Keratinocyte (primary cell): ENCODE measurements around the gene SKI. TPM values are rescaled to one million over a fixed set of nuclear protein-coding genes. Genes with fewer than 3 reads are reported as not detected.

ENCODE experiments used
- DNase-seq: peaks from one replicate; pipeline ENCODE4 v3.0.0-alpha.2; 2011; ENCODE audit warnings: low read depth, missing footprints, low spot score
- FAIRE-seq: peaks from 2 replicates; lab custom pipeline; 2011; peaks lifted over from hg19 to GRCh38; lab: Jason Lieb, UNC
- H2AFZ ChIP-seq: 2 replicates; pipeline ENCODE4 v1.6.0; 2012; ENCODE audit warnings: low read length, control low read depth, inconsistent platforms; ENCODE audit not compliant: control insufficient read depth
- H3K27ac ChIP-seq: 2 replicates; pipeline ENCODE4 v1.5.1; 2011; ENCODE audit warnings: low read length; ENCODE audit not compliant: control insufficient read depth, insufficient read depth
- H3K27me3 ChIP-seq: 3 replicates; pipeline ENCODE4 v1.6.0; 2011; ENCODE audit warnings: low read length; ENCODE audit not compliant: control insufficient read depth, insufficient read depth; ENCODE audit errors: extremely low read depth
- H3K36me3 ChIP-seq, 2 experiments: 2 replicates in 1 of 2; 3 replicates in 1 of 2; pipeline ENCODE4 v1.5.1; 2011; ENCODE audit warnings: low read length in 2 of 2, mild to moderate bottlenecking in 1 of 2; ENCODE audit not compliant: control insufficient read depth in 2 of 2, insufficient read depth in 2 of 2; ENCODE audit errors: extremely low read depth in 1 of 2
- H3K4me1 ChIP-seq: 3 replicates; pipeline ENCODE4 v1.5.1; 2011; ENCODE audit warnings: low read length; ENCODE audit not compliant: control insufficient read depth, insufficient read depth; ENCODE audit errors: extremely low read depth
- H3K4me2 ChIP-seq: 3 replicates; pipeline ENCODE4 v1.6.0; 2011; ENCODE audit warnings: low read depth, low read length; ENCODE audit not compliant: control insufficient read depth, insufficient read depth; ENCODE audit errors: extremely low read depth
- H3K4me3 ChIP-seq, 3 experiments: fragments of 200-600 bp in 1 of 3; sonication (generic) in 1 of 3; 2 replicates in 2 of 3; 3 replicates in 1 of 3; pipeline ENCODE4 v1.5.1; 2011 to 2016; ENCODE audit warnings: low read length in 3 of 3, mild to moderate bottlenecking in 3 of 3, control low read depth in 2 of 3, inconsistent platforms in 1 of 3, low read depth in 1 of 3, mixed read lengths in 1 of 3, mixed run types in 1 of 3, moderate library complexity in 1 of 3; ENCODE audit not compliant: control insufficient read depth in 2 of 3, insufficient read depth in 2 of 3; ENCODE audit errors: extremely low read depth in 1 of 3
- H3K79me2 ChIP-seq: 2 replicates; pipeline ENCODE4 v1.6.0; 2012; ENCODE audit warnings: low read length; ENCODE audit not compliant: control insufficient read depth, insufficient read depth
- H3K9ac ChIP-seq: 3 replicates; pipeline ENCODE4 v1.6.0; 2011; ENCODE audit warnings: low read length; ENCODE audit not compliant: control insufficient read depth, insufficient read depth; ENCODE audit errors: extremely low read depth
- H3K9me1 ChIP-seq: 3 replicates; pipeline ENCODE4 v1.6.0; 2011; ENCODE audit warnings: low read length; ENCODE audit not compliant: control insufficient read depth, insufficient read depth; ENCODE audit errors: extremely low read depth
- H3K9me3 ChIP-seq: 2 replicates; pipeline ENCODE4 v1.5.1; 2012; ENCODE audit warnings: low read depth, low read length; ENCODE audit not compliant: control insufficient read depth
- H4K20me1 ChIP-seq: 3 replicates; pipeline ENCODE4 v1.6.0; 2011; ENCODE audit warnings: low read length; ENCODE audit not compliant: control insufficient read depth, insufficient read depth; ENCODE audit errors: extremely low read depth
- CTCF ChIP-seq, 3 experiments: IDR thresholded peaks in 1 of 3; conservative IDR thresholded peaks in 1 of 3; optimal IDR thresholded peaks in 1 of 3; 2 replicates in 2 of 3; 3 replicates in 1 of 3; pipeline versions ENCODE3 to v1.5.1; 2011; ENCODE audit warnings: low read length in 3 of 3, mild to moderate bottlenecking in 3 of 3, moderate library complexity in 2 of 3, control low read depth in 1 of 3, inconsistent platforms in 1 of 3; ENCODE audit not compliant: insufficient read depth in 2 of 3; ENCODE audit errors: extremely low read depth in 1 of 3
- EZH2 ChIP-seq: IDR thresholded peaks from one replicate; pipeline ENCODE4 v1.6.1; 2012; ENCODE audit warnings: inconsistent platforms, mild to moderate bottlenecking, low read length, moderate library complexity
- dilution Hi-C: fragments of 300-500 bp; cut with MboI; formaldehyde crosslinking; loops from one replicate; pipeline ENCODE4 v1.7.0; 2020; ENCODE audit warnings: low sequenced_read_pairs; ENCODE audit not compliant: extremely low pct_ligation_motif_present
- polyA plus RNA-seq, 5 experiments: library from polyadenylated mRNA; depleted of rRNA in 3 of 5; stranded (reverse) in 3 of 5; stranded (forward) in 1 of 5; unstranded in 1 of 5; fragments of >200 nt; gene quantifications; 1 replicate in 1 of 5; 2 replicates in 3 of 5; 3 replicates in 1 of 5; pipeline versions ENCODE4 v1.2.1 to v1.2.3, GENCODE V29; 2011 to 2012; ENCODE audit warnings: missing spikeins in 2 of 5, low read depth in 1 of 5, low replicate concordance in 1 of 5

The SKI gene
- polyA plus RNA-seq, 1 donor (not counting 4 experiments of a cell fraction or from before 2014, with no cell fraction given) = 4.8 TPM

- H3K9ac ChIP-seq = no peak overlapping the region
- no peak overlapping the region for H2AFZ ChIP-seq
- no peak for DNase-seq
- no peak overlapping the region for H3K4me2 ChIP-seq
- no peak for FAIRE-seq
- no peak overlapping the region for H3K27ac ChIP-seq
- H3K36me3 ChIP-seq = peaks cover 14 to 15% of the 10 kb centered on the region in 2 experiments
- no peak for TF ChIP-seq EZH2
- no peak for TF ChIP-seq CTCF (optimal IDR thresholded peaks at IDR 0.05 in 1 of 3, IDR thresholded peaks at IDR 0.05 in 1 of 3, conservative IDR thresholded peaks at IDR 0.05 in 1 of 3; ENCODE audit: extremely low read depth in 1 of 3, insufficient read depth in 2 of 3, low read length in 3 of 3)
- peaks cover 54% of the 10 kb centered on the region for H3K79me2 ChIP-seq
- dilution Hi-C loops = no loop called here
- H3K4me3 ChIP-seq = no peak overlapping the region
- H3K9me1 ChIP-seq = peaks cover 6% of the 10 kb centered on the region
- H3K9me3 ChIP-seq = no peaks in the 10 kb centered on the region
- H4K20me1 ChIP-seq = peaks cover 26% of the 10 kb centered on the region
- no peaks in the 10 kb centered on the region for H3K27me3 ChIP-seq
- peaks cover 15% of the 10 kb centered on the region for H3K4me1 ChIP-seq
Observed at GRCh38 chr1:2302292-2302925, 74.3 kb downstream of the SKI start.

- DNase-seq (no peak), FAIRE-seq (no peak)
- dilution Hi-C loops = no loop called here
- Histone ChIP-seq H3K27me3 (no peaks in the 10 kb centered on the region), H3K9me1 (peaks cover 6% of the 10 kb centered on the region), H2AFZ (no peak overlapping the region), H3K9ac (no peak overlapping the region), H3K4me1 (peaks cover 15% of the 10 kb centered on the region), H3K79me2 (peaks cover 46% of the 10 kb centered on the region), H3K27ac (no peak overlapping the region), H3K4me3 (no peak overlapping the region), H3K36me3 (peaks cover 9 to 20% of the 10 kb centered on the region in 2 experiments), H3K4me2 (no peak overlapping the region), H4K20me1 (peaks cover 26% of the 10 kb centered on the region), H3K9me3 (no peaks in the 10 kb centered on the region)
- TF ChIP-seq CTCF (optimal IDR thresholded peaks at IDR 0.05 in 1 of 3, IDR thresholded peaks at IDR 0.05 in 1 of 3, conservative IDR thresholded peaks at IDR 0.05 in 1 of 3; ENCODE audit: extremely low read depth in 1 of 3, insufficient read depth in 2 of 3, low read length in 3 of 3) (no peak), EZH2 (no peak)
Observed at GRCh38 chr1:2303016-2303775, 75.1 kb downstream of the SKI start.
